ENCODE data around the gene ARHGAP24. TPM values are rescaled to one million over a fixed set of nuclear protein-coding genes. Genes with fewer than 3 reads are reported as not detected.

Gene ARHGAP24
- total and polyA plus RNA-seq, 2 donors (not counting 3 experiments of a cell fraction or from before 2014, with no cell fraction given) = 52.1 to 79.4 TPM

GRCh38 chr4:85722401-85722800 lies 247.5 kb downstream of the ARHGAP24 start:
- no TSS peak for BruUV-seq (replicated peaks)
- no peak overlapping the region for H3K27ac ChIP-seq (ENCODE audit: insufficient read depth, low read depth, low read length)

DNA sequence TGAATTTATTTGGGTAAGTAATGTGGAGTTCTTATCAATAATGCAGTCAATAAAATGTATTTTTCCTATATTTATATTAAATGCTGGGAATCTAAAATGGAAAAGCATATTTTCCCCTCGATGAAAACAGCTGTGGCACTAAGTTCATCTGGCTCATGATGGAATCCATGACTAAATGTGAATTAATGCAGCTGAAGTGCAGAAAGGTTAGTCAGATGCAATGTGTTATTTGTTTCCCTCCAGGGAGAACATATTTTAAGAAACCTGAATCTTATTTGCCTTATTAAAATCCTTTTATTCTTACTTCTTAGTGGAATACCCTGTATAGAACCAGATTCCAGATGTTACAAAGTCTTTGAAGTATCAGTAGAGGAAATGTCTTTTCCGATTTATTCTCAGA lies 247.9 kb downstream of the ARHGAP24 start:
- TF ChIP-seq POLR2A (IDR thresholded peaks at IDR 0.05; ENCODE audit: low read depth, low read length) (no peak), GATA2 (IDR thresholded peaks at IDR 0.05; ENCODE audit: insufficient read depth, insufficient read length, low read depth, low read length) (no peak), FOS (IDR thresholded peaks at IDR 0.05; ENCODE audit: borderline replicate concordance, insufficient read depth, low read length) (no peak)
- intact Hi-C loops (cut with micrococcal nuclease) = no loop called here
- H3K4me3 ChIP-seq (replicated peaks in 1 of 3; ENCODE audit: insufficient read depth in 1 of 3, low read depth in 1 of 3, low read length in 3 of 3) = no peak overlapping the region
- no peaks in the 10 kb centered on the region for H3K79me2 ChIP-seq (ENCODE audit: control insufficient read depth, insufficient read depth, low read length)
- BruUV-seq (replicated peaks) = no TSS peak
- H4K20me1 ChIP-seq (replicated peaks; ENCODE audit: control insufficient read depth, extremely low read depth, insufficient read depth, low read length) = no peaks in the 10 kb centered on the region
- dilution Hi-C loops (cut with MboI; ENCODE audit: extremely low pct_ligation_motif_present, low sequenced_read_pairs) = no loop called here
- FAIRE-seq = no peak
- no peaks in the 10 kb centered on the region for H3K36me3 ChIP-seq (ENCODE audit: control insufficient read depth in 2 of 2, extremely low read depth in 1 of 2, insufficient read depth in 2 of 2, low read length in 2 of 2)
- no peaks in the 10 kb centered on the region for H3K9me1 ChIP-seq (replicated peaks; ENCODE audit: control insufficient read depth, extremely low read depth, insufficient read depth, low read length)
- POLR2A ChIA-PET = no interaction called here
- no peaks in the 10 kb centered on the region for H3K4me1 ChIP-seq (ENCODE audit: control insufficient read depth, extremely low read depth, insufficient read depth, low read length)
- H3K9me3 ChIP-seq (replicated peaks; ENCODE audit: control insufficient read depth, insufficient read depth, low read length) = no peaks in the 10 kb centered on the region
- H3K9ac ChIP-seq (replicated peaks; ENCODE audit: extremely low read depth, insufficient read depth, low read length) = no peak overlapping the region
- no peak overlapping the region for H2AFZ ChIP-seq (ENCODE audit: low read depth, low read length)
- no peaks in the 10 kb centered on the region for H3K27me3 ChIP-seq (ENCODE audit: control insufficient read depth in 2 of 2, insufficient read depth in 2 of 2, low read length in 2 of 2)
- H3K27ac ChIP-seq (ENCODE audit: insufficient read depth, low read depth, low read length) = no peak overlapping the region
- no peak overlapping the region for H3K4me2 ChIP-seq (ENCODE audit: insufficient read depth, low read length)
- CTCF ChIA-PET = no interaction called here
- no peak for DNase-seq (ENCODE audit: low read depth, low spot score)

More at GRCh38 chr4:85722401-85722800, 247.5 kb downstream of the ARHGAP24 start:
- dilution Hi-C loops (cut with MboI; ENCODE audit: extremely low pct_ligation_motif_present, low sequenced_read_pairs) (no loop called here), intact Hi-C loops (cut with micrococcal nuclease) (no loop called here)
- H3K4me1 ChIP-seq (ENCODE audit: control insufficient read depth, extremely low read depth, insufficient read depth, low read length) = no peaks in the 10 kb centered on the region
- DNase-seq (ENCODE audit: low read depth, low spot score) (no peak), FAIRE-seq (no peak)
- no peak overlapping the region for H3K4me3 ChIP-seq (replicated peaks in 1 of 3; ENCODE audit: insufficient read depth in 1 of 3, low read depth in 1 of 3, low read length in 3 of 3)
- ChIA-PET POLR2A (no interaction called here), CTCF (interaction anchor here (2.2 kb wide), 1 partner anchor 25 kb away, joined by 7 read pairs; no protein-coding TSS in a partner anchor)
- no peak overlapping the region for H2AFZ ChIP-seq (ENCODE audit: low read depth, low read length)
- no peak for TF ChIP-seq EZH2 (IDR thresholded peaks at IDR 0.05; ENCODE audit: borderline replicate concordance, low read depth, low read length, severe bottlenecking)
- TF ChIP-seq GATA2 (IDR thresholded peaks at IDR 0.05; ENCODE audit: insufficient read depth, insufficient read length, low read depth, low read length) = no peak
- no peak for TF ChIP-seq POLR2A (IDR thresholded peaks at IDR 0.05; ENCODE audit: low read depth, low read length)
- no peak for TF ChIP-seq MYC (IDR thresholded peaks at IDR 0.05; ENCODE audit: low read depth, low read length)
- no peak for TF ChIP-seq FOS (IDR thresholded peaks at IDR 0.05; ENCODE audit: borderline replicate concordance, insufficient read depth, low read length)
- TF ChIP-seq JUN (IDR thresholded peaks at IDR 0.05; ENCODE audit: borderline replicate concordance, insufficient read depth, insufficient read length, low read depth) = no peak
- no peak for TF ChIP-seq POLR2AphosphoS5 (IDR thresholded peaks at IDR 0.05; ENCODE audit: insufficient read depth, low read depth, low read length)
- H3K27me3 ChIP-seq (ENCODE audit: control insufficient read depth in 2 of 2, insufficient read depth in 2 of 2, low read length in 2 of 2) = no peaks in the 10 kb centered on the region
- no peaks in the 10 kb centered on the region for H3K9me1 ChIP-seq (replicated peaks; ENCODE audit: control insufficient read depth, extremely low read depth, insufficient read depth, low read length)
- H3K36me3 ChIP-seq (ENCODE audit: control insufficient read depth in 2 of 2, extremely low read depth in 1 of 2, insufficient read depth in 2 of 2, low read length in 2 of 2) = no peaks in the 10 kb centered on the region
- H4K20me1 ChIP-seq (replicated peaks; ENCODE audit: control insufficient read depth, extremely low read depth, insufficient read depth, low read length) = no peaks in the 10 kb centered on the region
- no peaks in the 10 kb centered on the region for H3K9me3 ChIP-seq (replicated peaks; ENCODE audit: control insufficient read depth, insufficient read depth, low read length)
- no peak overlapping the region for H3K4me2 ChIP-seq (ENCODE audit: insufficient read depth, low read length)
- H3K79me2 ChIP-seq (ENCODE audit: control insufficient read depth, insufficient read depth, low read length) = no peaks in the 10 kb centered on the region
- H3K9ac ChIP-seq (replicated peaks; ENCODE audit: extremely low read depth, insufficient read depth, low read length) = no peak overlapping the region

All from endothelial cell of umbilical vein (primary cell).